NCI-H524 (cell line): ENCODE results near the gene PPP1R16B.
"Not testable (repeated sequence)": the region's sequence is repeated elsewhere in the genome, so short reads cannot be mapped to it uniquely, and the experiment has no call there.

Source experiments
- DNase-seq, 2 experiments: peaks; one replicate each; lab custom pipeline; 2025; lab: John Stamatoyannopoulos, UW

Gene PPP1R16B

DNA sequence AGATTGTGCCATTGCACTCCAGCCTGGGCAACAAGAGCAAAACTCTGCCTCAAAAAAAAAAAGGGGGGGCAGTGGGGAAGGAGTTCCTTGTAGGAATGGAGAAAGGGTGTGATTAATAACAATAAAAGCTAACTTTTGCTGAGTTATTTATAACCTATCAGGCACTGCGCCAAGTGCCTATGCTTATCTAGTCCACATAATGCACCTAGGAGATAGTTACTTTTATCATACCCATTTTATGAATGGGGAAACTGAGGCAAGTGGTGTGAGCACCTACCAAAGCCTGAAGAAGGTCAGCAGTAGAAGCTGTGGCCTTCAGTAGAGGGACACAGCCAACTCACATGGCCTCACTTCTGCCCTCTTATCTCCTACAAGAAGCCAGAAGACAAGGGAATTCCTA, 13.6 kb upstream of the PPP1R16B start:
- no peak for DNase-seq

DNA sequence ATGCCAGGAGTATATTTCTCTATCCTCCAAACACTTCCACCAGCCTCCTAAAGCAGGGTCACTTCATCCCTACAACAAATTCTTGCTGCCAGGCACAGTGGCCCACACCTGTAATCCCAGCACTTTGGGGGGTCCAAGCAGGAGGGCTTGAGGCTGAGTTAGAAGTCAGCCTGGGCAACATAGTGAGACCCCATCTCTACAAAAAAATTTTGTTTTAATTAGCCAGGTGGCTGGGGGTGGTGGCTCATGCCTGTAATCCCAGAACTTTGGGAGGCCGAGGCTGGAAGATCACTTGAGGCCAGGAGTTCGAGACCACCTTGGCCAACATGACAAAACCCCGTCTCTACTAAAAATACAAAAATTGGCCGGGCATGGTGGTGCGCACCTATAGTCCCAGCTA, 11.4 kb upstream of the PPP1R16B start:
- DNase-seq = not testable (repeated sequence)

DNA sequence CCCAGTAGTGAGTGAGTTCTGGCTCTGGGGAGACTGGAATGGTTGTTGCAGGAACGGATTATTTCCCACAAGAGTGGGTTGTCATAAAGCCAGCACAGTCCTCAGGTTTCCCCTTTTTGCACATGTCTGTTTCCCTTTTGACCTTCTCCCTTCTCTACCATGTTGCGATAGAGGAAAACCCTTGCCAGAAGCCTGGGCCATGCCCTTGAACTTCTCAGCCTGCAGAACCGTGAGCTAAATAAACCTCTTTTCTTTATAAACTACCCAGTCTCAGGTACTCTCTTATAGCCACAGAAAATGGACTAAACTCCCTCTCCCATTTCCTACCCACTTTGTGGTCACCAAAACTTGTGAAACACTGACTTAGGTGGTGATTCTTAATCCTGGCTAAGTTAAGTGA, 7.2 kb upstream of the PPP1R16B start:
- no peak for DNase-seq

DNA sequence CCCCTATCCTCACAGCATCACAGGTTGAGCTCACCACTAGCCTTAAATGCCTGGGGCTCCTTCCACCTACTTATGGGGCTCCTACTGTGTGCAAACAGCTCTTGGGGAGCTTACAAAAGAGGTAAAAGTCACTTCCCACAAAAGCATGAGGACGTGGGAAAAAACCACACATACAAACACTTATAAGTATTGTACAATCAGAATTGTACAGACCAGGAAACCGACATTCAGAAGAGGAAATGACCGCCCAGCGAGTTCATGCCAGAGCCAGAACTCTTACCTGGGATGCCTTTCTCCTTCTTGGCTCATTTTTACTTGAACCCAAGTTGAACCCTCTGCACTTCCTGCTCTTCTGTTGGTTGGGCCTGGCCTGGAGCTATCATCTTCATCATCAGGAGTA, 6.3 kb upstream of the PPP1R16B start:
- DNase-seq = no peak

DNA sequence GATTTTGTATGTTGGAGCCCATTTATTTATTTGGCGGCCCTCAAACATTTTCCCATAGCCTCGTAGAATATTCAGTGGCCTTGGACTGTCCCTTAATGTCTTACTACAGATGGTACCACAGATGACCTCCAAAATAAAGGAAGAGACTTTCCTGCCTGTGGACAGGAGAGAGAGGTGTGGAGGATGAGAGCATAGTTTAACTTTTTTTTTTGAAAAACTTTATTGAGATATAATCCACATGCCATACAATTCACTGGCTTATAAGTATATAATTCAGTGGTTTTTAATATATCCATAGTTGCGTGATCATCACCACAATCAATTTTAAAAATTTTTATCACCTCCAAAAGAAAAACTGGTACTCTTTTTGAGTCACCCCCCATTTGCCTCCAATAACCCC, 4.6 kb upstream of the PPP1R16B start:
- DNase-seq = no peak

DNA sequence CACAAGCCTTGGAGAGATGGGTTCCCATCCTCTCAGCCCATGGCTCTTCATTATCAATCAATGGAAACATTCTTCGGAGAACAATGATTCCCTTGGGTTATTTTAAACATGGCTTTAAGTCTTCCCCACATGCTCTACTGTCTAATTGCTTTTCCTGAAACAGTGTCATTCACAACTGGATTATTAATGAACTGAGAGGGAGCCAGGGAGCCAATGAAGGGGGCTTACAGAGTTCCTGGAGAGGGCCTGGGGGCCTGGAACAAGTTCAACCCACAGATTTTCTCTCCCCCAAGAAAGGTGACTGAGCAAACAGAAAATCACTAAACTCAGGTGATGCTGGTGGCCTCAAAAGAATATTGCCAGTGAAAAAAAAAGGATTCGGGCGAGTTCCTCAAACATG, 1.3 kb upstream of the PPP1R16B start:
- DNase-seq = no peak

DNA sequence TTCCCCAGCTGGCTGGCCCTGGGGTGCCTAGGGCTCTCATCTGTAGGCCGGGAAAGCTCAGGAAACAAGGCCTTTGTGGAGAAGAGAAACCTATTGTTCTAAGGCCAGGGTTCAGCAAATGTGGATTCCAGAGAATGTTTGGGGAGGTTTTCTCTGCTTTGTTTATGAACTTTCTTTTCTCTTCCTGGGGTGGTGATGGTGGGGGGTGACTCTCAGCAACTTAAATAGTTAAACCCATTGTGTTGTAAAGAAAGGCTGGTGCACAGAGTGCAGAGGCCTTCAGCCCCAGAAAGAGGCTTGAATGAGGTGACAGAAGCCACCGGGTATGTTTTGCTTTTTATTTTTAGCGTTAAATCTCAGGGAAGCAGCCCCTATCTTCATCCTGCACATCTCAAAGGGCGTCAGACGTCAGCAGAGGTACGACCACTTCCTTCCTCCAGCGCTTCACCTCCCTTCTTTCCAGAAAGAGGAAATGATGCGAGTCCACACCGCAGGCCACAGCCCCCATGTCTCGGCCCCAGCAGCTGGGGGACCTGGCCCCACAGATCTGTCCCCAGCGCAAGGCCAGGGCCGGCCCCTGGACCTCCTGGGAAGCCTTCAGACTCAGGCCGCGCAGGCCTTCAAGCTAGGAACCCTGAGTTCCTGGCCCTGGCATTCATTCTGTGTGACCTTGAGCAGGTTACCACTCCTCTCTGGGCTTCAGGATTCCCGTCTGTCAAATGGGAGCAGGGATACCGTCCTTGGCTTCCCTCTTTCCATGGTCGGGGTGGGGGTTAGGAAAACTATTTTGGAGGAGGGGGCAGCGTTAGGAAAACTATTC, 605 bp upstream of the PPP1R16B start:
- no peak for DNase-seq

DNA sequence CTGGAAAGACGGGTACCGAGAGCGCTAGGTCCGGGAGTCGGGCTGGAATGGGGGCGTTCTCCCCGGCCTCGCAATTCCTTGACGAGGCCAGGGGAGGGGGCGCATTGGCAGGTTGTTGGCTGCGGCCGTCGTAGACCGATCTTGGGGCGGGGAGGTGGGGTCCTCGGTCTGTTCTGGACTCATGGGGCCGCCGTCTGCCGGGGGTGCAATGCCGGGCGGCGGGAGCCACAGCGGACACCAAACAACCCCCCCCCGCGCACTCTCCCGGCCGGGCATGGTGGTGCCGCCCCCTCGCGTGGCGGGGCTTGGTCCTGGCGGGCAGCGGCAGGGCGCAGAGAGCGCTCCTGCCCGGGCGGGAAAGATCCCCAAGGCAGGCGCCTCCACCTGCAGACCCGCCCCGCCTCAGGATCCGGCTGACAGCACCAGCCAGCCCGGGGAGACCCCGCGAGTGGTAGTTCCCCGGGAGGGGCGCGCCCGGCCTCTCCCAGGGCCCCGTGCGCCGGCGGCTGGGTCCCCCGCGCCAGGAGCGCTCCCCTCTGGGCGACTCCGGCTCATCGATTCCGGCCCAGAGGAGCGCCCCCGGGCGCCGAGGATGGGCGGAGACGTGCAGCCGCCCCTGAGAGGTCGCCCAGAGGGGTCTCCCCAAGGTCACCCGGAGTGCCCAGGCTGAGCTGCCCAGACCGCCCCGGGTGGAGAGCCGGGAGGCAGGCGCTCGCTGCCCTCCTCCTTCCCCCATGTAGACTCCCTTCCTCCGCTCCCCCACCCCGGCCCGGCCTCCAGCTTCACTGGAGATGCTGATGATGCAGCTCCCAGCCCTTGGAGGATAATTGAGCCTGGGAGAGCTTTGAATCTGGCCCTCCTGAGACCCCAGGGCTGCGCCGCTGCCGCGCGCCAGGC, 709 bp downstream of the PPP1R16B start:
- DNase-seq = peak in 1 of 2 experiments; percentile 56

DNA sequence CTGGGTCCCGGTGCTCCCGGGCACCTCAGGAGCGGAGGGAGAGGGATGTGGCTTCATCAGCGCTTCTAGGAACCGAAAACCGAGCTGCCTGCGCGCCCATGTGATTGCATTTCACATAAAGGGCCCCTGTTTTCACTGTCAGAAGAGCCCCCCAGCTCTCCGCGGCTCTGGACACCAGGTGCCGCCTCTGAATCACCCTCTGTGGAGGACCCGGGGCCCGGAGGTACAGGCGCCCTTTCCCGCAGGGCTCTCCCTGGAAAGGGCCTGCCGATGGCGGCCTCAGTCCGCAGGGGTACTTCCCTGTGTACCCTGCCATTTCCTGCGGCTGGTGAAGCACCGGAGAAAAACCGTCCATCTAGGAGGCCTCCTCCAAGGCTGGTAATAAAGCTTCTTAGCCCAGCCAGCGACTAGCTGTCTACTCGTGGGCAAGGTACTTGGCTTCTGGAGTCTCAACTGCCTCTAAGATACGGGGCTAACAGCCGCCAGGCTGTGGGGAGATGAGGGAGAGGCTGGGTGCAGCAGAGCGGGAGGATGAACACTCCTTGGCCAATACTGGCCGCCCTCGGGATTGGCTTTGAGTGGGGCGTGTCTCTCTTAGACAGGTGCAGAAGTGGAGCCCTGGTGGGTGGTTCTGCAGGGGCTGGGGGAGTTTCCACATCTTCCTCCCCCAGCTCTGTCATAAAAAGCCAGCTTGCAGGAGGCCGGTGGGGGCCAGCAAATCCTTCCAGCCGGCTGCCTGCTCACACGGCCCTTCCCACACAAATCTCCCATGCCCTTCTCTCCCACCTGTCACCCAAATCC, 1.6 kb downstream of the PPP1R16B start:
- DNase-seq = peak; percentile 96 to 97

DNA sequence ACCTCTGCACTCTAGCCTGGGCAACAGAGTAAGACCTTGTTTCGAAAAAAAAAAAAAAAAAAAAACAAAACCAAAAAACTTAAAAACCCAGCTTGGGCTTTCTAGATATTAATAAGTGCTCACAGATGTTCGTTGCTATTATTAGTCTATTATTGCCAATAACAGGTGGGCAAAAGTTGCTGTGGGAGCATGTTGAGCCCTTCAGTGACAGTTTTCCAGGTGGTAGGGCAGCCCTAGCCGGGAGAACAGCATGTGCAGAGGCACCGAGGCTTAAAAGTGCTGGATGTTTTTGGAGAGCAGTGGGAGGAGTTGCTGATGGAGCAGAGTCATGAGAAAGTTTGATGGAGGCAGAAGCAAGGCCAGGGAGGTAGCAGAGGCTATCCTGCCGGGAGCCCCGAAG, 4.4 kb downstream of the PPP1R16B start:
- DNase-seq = peak in 1 of 2 experiments; percentile 61

DNA sequence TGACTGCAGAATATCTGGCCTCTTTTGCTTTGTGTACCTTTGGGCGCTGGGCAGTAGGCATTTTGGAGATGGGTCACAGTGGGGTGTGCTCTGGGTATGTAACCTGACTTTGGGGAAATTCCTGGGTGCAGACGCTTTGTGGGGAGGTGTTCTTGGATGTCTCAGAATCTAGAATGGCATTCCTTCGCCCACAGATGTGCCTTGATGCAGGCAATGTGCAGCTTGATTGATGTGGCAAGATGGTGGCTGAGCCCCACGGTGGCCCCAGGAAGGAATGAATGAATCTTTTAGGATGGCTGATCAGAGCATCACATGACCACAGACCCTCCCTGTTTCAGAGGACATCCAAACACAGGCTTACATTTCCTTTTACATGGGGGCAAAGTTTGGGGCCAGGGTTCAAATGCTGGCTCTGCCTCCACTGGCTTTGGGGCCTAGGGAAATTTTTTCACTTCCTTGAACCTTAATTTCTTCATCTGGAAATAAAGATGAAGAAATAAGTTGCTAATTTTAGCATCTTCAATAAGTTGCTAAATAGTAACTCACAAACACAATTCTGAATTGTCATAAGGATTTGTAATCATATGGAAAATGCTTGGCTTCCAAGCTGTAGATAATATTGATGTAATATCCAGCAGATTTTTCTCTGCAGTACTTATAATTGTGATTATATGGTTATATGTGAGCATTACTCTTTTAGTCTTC, 5.6 kb downstream of the PPP1R16B start:
- peak in 1 of 2 experiments; percentile 43 for DNase-seq

DNA sequence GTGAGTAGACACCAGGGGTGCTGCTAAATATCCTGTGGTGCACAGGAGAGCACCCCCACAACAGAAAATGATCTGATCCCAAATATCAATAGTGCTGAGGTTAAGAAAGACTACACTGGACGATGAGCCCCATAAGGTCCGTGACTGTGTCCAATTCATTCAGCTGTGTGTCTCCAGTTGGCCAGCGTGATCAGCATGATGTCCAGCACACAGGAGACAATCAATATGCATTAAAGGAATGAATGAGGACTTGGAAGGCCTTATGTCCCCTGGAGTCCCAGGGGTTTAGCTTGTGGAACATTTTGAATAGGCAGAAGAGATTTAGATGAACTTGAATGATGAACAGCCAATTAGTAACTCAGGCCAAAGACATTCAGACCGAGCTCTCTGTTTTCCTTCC, 6.3 kb downstream of the PPP1R16B start:
- DNase-seq = no peak

DNA sequence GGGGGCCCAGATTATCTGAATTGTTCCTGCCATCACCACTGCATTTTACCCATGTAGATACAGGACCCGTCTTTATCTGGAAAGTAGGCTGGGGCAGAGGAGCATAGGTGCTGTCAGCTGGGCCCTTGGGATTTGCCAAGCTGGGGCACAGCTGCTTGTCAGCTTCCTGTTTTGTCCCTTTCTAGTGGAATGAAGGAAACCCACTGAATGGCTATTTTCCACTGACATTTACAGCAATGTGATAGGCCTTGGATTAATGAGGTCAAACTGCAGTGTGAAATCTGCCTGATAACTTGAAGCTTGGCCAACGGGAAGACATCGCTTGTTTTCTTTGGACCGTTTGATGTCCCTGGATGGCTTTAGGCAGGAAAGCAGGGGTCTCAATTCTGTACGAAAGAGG, 6.7 kb downstream of the PPP1R16B start:
- DNase-seq = peak in 1 of 2 experiments; percentile 43

DNA sequence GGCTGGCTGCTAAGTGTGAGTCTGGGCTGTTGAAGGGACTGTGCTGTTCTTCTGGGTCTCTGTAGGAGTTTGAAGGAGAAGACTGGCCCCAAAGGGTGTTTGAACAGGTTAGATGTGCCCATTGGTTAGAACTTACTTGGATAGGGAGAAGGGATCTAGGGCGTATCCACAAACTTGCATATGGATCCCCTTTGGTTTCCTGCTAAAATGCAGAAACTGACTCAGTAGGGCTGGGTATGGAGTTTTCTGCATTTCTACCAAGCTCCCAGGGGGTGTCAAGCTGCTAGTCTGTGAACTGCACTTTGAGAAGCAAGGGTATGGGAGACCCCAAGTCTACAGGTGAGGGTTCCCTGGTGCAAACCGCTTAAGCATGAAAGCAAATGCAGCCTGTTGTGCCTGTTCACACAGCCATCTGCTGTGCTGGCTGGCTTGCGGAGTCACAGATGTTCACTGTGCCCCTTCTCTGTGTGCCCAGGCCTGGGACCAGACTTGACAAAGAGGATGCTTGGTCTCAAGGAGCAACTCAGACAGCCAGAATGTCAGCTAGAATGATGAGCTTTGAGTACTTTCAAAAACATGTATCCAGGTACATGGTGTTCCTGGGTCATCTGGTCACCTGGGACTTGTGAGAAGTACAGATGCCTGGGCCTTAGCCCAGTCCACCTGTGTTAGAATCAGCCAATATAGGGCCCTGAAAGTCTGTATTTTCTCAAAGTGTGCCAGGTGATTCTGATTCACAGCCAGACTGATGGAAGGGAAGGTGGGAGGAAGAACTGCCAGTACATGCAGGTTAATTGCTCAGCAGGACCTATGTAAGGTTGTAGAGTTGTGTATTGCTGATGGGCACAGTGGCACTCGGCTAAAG, 7.4 kb downstream of the PPP1R16B start:
- DNase-seq = peak; percentile 54 to 84

DNA sequence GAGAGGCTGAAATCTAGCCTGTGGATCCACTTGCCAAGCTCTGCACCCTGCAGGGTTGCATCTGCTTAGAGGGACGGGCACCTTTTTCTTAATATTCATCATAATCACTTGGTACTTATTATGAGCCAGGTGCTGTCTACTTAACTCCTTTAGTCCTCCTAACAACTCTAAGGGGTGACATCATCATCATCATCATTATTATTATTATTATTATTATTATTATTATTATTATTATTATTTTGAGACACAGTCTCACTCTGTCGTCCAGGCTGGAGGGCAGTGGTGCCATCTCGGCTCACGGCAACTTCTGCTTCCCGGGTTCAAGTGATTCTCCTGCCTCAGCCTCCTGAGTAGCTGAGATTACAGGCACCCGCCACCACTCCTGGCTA, 8.1 kb downstream of the PPP1R16B start:
- DNase-seq = peak in 1 of 2 experiments; percentile 31

DNA sequence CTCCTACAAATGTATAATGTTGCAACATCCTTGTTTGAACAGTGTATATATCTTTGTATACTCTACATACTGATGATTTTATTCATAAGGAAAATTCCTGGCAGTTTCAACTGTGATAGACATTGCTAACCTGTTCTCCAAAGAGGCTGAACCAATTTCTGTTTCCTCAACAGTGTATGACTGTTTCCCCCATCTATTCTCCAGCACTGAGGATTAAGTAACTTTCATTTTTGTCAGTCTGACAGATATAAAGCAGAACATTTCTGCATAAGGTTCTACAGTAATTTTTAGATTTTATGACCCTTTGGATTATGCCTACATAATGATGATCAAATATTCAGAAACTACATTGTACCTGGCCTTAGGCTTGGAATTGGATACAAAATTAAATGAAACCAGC, 9.9 kb downstream of the PPP1R16B start:
- no peak for DNase-seq

DNA sequence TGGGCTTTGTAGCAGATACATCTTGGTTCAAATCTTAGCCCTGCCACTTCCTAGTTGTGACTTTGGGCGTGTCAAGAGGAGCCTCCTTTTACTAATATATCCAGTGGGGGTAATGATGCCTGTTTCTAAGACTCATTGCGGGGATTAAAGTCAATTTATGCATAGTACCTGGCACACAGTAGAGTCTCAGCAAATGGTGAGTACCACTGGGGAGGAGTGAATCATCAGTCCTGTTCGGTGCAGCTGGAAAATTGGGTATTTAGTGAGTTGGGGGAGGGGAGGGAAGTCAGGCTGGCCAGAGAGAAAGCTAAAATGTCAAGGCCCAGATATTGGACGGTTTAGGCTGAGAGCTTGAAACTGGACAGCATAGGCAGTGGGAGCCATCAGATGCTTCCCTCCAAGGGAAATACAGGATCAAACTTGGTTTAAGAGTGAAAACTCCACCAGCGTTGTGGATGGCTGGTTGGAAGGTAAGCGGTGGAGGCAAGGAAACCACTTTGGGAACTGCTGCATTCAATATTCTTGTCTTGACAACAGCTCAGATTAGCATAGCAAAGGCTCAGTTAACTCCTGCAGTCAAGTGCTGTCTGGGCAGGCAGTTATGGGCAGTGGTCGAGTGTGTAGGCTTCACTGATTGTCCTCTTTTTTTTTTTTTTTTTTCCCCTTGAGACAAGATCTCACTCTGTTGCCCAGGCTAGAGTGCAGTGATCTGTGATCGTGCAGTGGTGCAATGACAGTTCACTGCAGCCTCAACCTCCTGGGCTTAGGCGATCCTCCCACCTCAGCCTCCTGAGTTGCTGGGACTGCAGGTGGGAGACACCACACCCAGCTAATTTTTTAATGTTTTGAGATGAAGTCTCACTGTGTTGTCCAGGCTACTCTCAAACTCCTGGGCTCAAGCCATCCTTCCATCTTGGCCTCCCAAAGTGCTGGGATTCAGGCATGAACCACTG, 12.9 kb downstream of the PPP1R16B start:
- peak in 1 of 2 experiments; percentile 4 for DNase-seq

DNA sequence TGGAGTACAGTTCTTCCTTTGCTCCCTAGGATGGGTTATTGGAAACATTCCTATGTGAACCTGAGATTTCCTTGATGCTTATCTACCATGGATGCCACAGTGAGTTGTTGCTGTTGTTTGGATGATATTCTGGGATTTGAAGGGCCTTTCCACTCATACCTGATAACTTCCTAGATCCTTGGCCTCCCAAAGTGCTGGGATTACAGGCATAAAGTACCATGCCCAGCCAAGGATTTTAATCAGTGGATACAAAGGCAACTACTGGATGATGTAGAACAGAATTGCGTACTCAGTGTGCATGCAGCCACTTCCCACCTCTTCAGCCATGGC, 20.0 kb downstream of the PPP1R16B start:
- DNase-seq = no peak

DNA sequence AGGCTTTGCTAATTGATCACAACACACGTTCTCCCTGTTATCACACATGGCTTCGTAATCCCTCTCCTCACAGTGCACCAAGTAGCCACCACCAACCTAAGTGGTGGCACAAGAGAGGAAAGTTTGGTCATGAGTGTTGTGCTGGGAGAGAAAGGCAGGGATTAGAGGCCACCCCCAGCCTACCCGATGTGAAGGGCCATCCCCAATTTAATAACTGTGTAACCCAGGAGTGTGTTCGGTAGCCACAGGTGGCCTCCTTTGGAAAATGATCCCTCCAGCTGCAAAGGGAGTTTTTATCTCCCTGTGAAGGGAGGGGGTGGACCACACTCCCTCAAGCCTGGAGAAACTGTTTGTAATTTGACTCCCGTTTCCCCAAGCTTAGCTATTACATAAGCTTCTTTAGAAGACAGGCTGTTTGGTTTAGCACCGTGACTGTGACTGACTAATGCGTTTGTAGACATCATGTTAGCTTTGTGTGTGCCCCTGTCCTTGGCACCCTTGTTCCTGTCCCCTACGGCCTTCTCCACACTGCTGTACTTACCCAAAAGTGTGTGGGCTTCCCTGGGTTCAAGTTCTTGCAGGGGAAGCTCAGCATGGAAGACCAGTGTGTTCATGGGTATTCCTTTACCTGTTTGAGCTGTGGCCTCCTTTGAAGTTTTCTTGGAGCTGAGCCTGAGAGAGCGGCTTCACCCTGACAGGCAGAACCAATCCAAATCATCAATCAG, 20.6 kb downstream of the PPP1R16B start:
- DNase-seq = peak; percentile 94 to 98
